SK-N-DZ (cell line): Measurements from ENCODE around the gene RTP3.

ENCODE experiments used
- DNase-seq: peaks from one replicate; pipeline ENCODE4 v3.0.0-alpha.2; 2015; ENCODE audit warnings: low spot score

RTP3 gene

GRCh38 chr3:46468753-46469600, 28.8 kb upstream of the RTP3 start:
- no peak for DNase-seq

GRCh38 chr3:46469680-46470357, 28.0 kb upstream of the RTP3 start:
- no peak for DNase-seq

- no peak for DNase-seq
Observed at GRCh38 chr3:46470831-46471230, 26.9 kb upstream of the RTP3 start.

GRCh38 chr3:46471371-46471914, 26.3 kb upstream of the RTP3 start:
- no peak for DNase-seq

GRCh38 chr3:46472736-46473135, 25.0 kb upstream of the RTP3 start:
- DNase-seq: no peak

- no peak for DNase-seq
Observed at GRCh38 chr3:46477145-46477544, 20.6 kb upstream of the RTP3 start.

GRCh38 chr3:46477756-46478155, 20.0 kb upstream of the RTP3 start:
- DNase-seq: no peak

GRCh38 chr3:46478341-46478740, 19.4 kb upstream of the RTP3 start:
- no peak for DNase-seq

- DNase-seq: no peak
Observed at GRCh38 chr3:46479021-46479420, 18.8 kb upstream of the RTP3 start.

- DNase-seq: no peak
Observed at GRCh38 chr3:46479696-46480095, 18.1 kb upstream of the RTP3 start.

- DNase-seq: no peak
Observed at GRCh38 chr3:46480491-46481195, 17.1 kb upstream of the RTP3 start.

GRCh38 chr3:46481636-46482035, 16.1 kb upstream of the RTP3 start:
- DNase-seq: no peak

GRCh38 chr3:46482632-46483350, 15.0 kb upstream of the RTP3 start:
- DNase-seq: no peak

GRCh38 chr3:46483825-46484224, 14.0 kb upstream of the RTP3 start:
- no peak for DNase-seq

- no peak for DNase-seq
Observed at GRCh38 chr3:46484388-46484787, 13.4 kb upstream of the RTP3 start.

- DNase-seq: no peak
Observed at GRCh38 chr3:46484911-46485778, 12.6 kb upstream of the RTP3 start.

- DNase-seq: no peak
Observed at GRCh38 chr3:46485779-46486175, 12.0 kb upstream of the RTP3 start.

GRCh38 chr3:46488735-46489361, 8.9 kb upstream of the RTP3 start:
- peak; percentile 63 for DNase-seq

- no peak for DNase-seq
Observed at GRCh38 chr3:46489381-46489780, 8.4 kb upstream of the RTP3 start.

- DNase-seq: no peak
Observed at GRCh38 chr3:46489875-46490274, 7.9 kb upstream of the RTP3 start.
